Measurements from ENCODE around the gene FAM32A. TPM values are rescaled to one million over a fixed set of nuclear protein-coding genes. Genes with fewer than 3 reads are reported as not detected.
"Not testable (repeated sequence)": the region's sequence is repeated elsewhere in the genome, so short reads cannot be mapped to it uniquely, and the experiment has no call there.

Gene FAM32A
- total and polyA plus RNA-seq, 2 experiments from 2014 or later = 154 to 209 TPM

DNA sequence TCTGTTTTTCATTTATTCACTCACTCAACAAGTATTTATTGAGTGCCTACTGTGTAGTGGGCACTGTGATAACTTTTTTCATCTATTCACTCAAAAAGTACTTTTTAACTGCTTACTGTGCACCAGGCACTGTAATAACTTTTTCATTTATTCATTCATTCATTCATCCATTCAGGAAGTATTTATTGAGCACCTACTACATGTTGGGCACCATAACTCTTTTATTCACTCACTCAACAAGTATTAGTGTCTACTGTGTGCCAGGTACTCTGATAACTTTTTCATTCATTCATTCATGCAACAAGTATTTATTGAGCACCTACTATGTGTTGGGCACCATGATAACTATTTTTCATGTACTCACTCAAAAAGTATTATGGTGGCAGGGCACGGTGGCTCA, 18.8 kb upstream of the FAM32A start:
- no peaks in the 10 kb centered on the region for H3K27me3 ChIP-seq
- no peaks in the 10 kb centered on the region for H3K36me3 ChIP-seq
- no peak overlapping the region for H3K27ac ChIP-seq
- TF ChIP-seq, protein P1, sequence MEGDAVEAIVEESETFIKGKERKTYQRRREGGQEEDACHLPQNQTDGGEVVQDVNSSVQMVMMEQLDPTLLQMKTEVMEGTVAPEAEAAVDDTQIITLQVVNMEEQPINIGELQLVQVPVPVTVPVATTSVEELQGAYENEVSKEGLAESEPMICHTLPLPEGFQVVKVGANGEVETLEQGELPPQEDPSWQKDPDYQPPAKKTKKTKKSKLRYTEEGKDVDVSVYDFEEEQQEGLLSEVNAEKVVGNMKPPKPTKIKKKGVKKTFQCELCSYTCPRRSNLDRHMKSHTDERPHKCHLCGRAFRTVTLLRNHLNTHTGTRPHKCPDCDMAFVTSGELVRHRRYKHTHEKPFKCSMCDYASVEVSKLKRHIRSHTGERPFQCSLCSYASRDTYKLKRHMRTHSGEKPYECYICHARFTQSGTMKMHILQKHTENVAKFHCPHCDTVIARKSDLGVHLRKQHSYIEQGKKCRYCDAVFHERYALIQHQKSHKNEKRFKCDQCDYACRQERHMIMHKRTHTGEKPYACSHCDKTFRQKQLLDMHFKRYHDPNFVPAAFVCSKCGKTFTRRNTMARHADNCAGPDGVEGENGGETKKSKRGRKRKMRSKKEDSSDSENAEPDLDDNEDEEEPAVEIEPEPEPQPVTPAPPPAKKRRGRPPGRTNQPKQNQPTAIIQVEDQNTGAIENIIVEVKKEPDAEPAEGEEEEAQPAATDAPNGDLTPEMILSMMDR (IDR thresholded peaks at IDR 0.05; ENCODE audit: low read depth, low read length) = no peak
- H3K9me3 ChIP-seq (ENCODE audit: low read depth) = no peaks in the 10 kb centered on the region
- no peak overlapping the region for H3K4me3 ChIP-seq
- no peaks in the 10 kb centered on the region for H3K4me1 ChIP-seq (ENCODE audit: low read depth)
- no peak for DNase-seq (ENCODE audit: low read depth in 1 of 2, low spot score in 1 of 2)

DNA sequence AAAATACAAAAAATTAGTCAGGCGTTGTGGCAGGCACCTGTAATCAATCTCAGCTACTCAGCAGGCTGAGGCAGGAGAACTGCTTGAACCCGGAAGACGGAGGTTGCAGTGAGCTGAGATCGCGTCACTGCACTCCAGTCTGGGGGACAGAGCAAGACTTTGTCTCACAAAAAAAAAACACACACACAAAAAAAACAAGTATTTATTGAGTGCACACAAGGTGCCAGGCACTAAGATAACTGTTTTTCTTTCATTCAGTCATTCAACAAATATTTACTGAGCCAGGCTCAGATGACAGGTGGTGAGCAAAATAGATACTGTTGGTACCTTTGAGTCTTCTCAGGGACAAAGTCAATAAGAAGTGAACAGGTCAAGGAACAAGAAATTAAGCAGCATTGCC, 18.2 kb upstream of the FAM32A start:
- no peak overlapping the region for H3K4me3 ChIP-seq
- H3K9me3 ChIP-seq (ENCODE audit: low read depth) = no peaks in the 10 kb centered on the region
- no peak for DNase-seq (ENCODE audit: low read depth in 1 of 2, low spot score in 1 of 2)
- H3K36me3 ChIP-seq = no peaks in the 10 kb centered on the region
- H3K4me1 ChIP-seq (ENCODE audit: low read depth) = no peaks in the 10 kb centered on the region
- no peaks in the 10 kb centered on the region for H3K27me3 ChIP-seq
- TF ChIP-seq, protein P1 (IDR thresholded peaks at IDR 0.05; ENCODE audit: low read depth, low read length) = no peak
- no peak overlapping the region for H3K27ac ChIP-seq

DNA sequence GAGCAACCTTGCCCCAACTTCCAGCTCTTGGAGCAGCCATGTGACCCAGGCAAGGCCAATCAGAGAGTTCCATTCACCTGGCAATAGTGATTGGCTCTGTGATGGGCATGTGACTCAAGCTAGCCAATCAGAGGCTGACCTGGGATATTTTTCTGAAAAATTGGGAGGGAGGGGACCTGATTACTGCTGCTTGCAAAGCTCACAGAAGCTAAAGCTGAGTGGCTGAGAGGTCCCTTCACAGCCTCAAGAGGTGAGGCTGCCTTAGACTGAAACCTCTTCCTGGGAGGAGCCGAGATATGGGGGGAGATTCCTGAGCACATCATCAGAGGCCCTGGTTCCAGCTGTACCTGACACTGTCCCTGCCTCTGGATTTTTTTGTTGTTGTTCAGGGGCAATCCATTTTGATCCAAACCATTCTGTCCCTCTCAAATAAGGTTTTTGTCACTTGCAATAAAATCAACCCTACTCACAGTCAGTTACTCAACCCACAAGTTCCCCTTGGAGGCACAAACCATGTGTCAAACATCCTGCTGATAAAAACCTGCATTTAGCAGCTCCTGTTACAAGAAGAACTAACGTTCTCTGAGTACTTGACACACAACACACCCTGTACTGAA, 16.6 kb upstream of the FAM32A start:
- peak in 1 of 2 donors; percentile 53 for DNase-seq (ENCODE audit: low read depth in 1 of 2, low spot score in 1 of 2)
- H3K4me1 ChIP-seq (ENCODE audit: low read depth) = no peaks in the 10 kb centered on the region
- TF ChIP-seq, protein P1 (IDR thresholded peaks at IDR 0.05; ENCODE audit: low read depth, low read length) = no peak
- no peak overlapping the region for H3K27ac ChIP-seq
- H3K4me3 ChIP-seq = no peak overlapping the region
- no peaks in the 10 kb centered on the region for H3K9me3 ChIP-seq (ENCODE audit: low read depth)
- no peaks in the 10 kb centered on the region for H3K27me3 ChIP-seq
- H3K36me3 ChIP-seq = no peaks in the 10 kb centered on the region

DNA sequence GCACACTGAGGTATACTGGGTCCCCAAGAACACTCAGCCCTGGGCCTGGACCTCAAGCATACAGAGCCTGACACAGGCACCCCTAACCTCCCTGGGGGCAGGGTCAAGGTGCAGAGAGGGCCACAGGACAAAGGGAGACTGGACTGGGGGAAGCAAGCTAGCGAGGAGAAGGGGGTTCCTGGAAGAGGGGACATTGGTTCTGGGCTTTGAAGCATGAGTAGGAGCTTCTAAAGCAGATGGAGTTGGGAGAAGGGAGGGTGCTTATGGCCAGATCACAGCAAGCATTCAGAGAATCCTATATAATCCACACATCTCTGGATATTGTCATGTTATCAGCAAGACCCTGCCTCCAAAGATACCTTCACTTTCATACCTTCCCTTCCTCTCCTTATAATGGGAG, 15.1 kb upstream of the FAM32A start:
- Histone ChIP-seq H3K27ac (no peak overlapping the region), H3K4me3 (no peak overlapping the region), H3K4me1 (ENCODE audit: low read depth) (no peaks in the 10 kb centered on the region), H3K9me3 (ENCODE audit: low read depth) (no peaks in the 10 kb centered on the region), H3K36me3 (no peaks in the 10 kb centered on the region), H3K27me3 (no peaks in the 10 kb centered on the region)
- DNase-seq (ENCODE audit: low read depth in 1 of 2, low spot score in 1 of 2) = no peak
- TF ChIP-seq, protein P1 (IDR thresholded peaks at IDR 0.05; ENCODE audit: low read depth, low read length) = no peak

DNA sequence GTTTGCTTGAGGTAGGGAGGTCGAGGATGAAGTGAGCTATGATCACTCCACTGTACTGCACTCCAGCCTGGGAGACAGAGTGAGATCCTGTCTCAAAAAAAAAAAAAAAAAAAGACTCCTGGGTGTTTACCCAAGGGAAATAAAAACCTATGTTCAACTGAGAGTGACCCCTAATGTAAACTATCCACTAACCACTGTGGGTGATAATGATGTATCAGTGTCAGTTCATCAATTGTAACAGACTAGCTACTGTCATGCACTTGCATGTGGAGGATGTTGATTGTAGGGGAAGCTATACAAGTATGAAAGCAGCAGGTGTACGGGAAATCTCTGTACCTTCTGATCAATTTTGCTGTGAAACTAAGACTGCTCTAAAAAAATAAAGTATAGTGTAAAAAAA, 9.3 kb upstream of the FAM32A start:
- no peaks in the 10 kb centered on the region for H3K9me3 ChIP-seq (ENCODE audit: low read depth)
- no peak overlapping the region for H3K27ac ChIP-seq
- H3K27me3 ChIP-seq = no peaks in the 10 kb centered on the region
- H3K4me3 ChIP-seq = no peak overlapping the region
- no peaks in the 10 kb centered on the region for H3K4me1 ChIP-seq (ENCODE audit: low read depth)
- TF ChIP-seq, protein P1 (IDR thresholded peaks at IDR 0.05; ENCODE audit: low read depth, low read length) = no peak
- H3K36me3 ChIP-seq = no peaks in the 10 kb centered on the region
- no peak for DNase-seq (ENCODE audit: low read depth in 1 of 2, low spot score in 1 of 2)

DNA sequence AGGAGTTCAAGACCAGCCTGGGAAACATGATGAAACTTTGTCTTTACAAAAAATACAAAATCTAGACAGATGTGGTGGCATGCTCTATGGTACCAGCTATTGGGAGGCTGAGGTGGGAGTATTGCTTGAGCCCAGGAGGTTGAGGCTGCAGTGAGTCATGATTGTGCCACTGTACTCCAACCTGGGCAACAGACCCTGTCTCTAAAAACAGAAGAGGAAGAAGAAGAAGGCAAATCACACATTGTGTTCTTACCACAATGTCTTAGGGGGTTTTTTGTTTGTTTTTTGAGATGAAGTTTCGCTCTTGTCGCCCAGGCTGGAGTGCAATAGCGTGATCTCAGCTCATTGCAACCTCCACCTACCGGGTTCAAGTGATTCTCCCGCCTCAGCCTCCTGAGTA, 6.3 kb upstream of the FAM32A start:
- H3K4me1 ChIP-seq (ENCODE audit: low read depth); DNase-seq (ENCODE audit: low read depth in 1 of 2, low spot score in 1 of 2); H3K27me3 ChIP-seq; H3K4me3 ChIP-seq; H3K27ac ChIP-seq; H3K9me3 ChIP-seq (ENCODE audit: low read depth); H3K36me3 ChIP-seq: not testable (repeated sequence)
